NCI-H1105 treated with DMSO at 0.1 percent for 48 hours (cell line): ENCODE data around the gene COX6B2.
A peak's percentile ranks its signal among the peaks of the same experiment; 100 is the strongest.

Experiments
- DNase-seq: peaks from one replicate; lab custom pipeline; 2025; lab: John Stamatoyannopoulos, UW

COX6B2 gene

DNA sequence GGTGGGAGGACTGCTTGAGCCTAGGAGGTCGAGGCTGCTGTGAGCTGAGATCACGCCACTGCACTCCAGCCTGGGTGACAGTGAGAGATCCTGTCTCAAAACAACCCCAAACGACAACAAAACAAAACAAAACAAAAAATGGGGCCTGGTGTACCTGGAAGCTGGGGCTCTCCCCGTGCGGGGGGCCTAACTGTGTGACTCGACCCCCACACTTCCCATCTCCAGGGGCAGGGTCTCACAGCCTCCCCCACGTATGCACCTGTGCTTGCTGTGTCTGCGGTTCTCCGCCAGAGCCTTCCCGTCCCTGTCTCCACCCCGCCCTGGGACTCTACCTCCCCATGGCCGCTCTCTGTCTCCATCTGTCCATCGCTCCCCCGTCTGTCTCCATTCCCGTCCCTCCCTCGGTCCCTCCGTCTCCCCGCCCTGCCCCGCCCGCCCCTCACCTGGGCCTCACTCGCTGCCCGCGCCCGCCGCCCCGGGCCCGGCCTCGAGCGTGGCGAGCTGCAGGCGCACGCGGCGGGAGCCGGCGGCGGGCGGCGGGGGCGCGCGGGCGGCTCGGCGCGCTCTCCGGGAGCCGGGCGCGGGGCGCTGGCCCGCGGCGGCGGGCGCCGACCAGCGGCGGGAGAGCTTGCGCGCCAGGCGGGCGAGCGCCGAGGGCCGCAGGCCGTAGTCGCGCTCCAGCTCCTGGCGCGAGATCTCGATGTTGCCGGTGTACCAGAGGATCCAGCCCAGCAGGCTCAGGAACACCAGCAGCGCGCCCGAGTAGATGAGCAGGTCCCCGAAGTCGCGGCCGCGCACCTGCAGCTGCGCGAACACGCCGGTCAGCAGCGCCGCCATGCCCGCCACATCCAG is 29.0 kb upstream of the COX6B2 start:
- peak; percentile 68 for DNase-seq

DNA sequence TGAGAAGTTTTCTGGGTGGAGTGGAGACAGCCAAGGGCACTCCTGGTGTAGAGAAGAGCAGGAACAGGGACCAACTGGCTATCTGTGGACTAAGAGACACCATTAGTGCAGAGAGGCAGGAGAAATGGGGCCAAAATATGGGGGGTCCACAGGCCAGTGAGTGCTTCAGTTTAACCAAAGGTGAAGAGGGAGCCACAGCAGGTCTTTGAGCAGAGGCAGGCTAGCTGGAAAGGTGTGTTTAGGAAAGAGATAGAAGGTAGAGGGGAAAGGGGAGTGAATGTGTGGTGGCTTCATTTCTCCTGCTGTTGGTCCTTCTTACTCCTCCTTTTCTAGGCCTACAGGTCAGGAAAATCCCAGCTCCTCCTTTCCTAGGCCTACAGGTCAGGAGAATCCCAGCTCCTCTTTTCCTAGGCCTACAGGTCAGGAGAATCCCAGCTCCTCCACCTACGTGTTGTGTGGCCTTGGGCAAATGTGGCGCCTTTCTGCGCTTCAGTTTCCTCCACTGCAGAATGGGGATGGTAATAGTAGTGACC is 28.1 kb upstream of the COX6B2 start:
- no peak for DNase-seq

DNA sequence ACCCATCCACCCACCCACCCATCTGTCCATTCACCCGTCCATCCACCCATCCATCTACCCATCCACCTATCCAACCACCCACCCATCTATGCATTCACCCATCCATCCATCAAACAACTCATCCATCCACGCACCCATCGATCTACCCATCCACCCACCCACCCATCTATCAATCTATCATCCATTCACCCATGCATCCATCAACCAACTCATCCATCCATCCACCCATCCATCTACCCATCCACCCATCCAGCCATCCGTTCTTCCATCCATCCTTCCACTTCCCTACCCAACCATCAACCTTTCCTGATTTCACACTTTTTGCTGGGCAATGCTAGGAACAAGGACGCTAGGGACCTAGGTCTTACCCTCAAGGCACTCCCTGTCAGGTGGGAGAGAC is 27.5 kb upstream of the COX6B2 start:
- DNase-seq, result no peak

DNA sequence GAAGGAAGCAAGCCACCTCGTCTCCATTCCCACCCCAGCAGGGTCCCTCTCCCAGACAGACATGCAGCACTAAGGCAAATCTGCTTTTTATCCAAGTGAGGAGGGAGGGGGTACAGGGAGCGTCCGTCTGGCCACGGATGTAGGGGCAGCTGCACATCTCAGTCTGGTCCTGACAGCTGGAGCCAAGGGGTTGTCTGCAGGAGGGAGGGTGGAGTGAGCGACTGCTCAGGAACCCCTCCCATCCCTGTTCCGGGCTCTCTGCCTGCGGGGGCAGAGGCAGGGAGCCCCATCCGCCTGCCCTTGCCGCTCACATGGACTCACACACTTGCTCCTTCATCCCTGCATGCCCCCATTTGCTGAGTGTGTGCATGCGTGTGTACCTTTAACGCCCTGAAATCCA is 24.7 kb upstream of the COX6B2 start:
- no peak for DNase-seq

DNA sequence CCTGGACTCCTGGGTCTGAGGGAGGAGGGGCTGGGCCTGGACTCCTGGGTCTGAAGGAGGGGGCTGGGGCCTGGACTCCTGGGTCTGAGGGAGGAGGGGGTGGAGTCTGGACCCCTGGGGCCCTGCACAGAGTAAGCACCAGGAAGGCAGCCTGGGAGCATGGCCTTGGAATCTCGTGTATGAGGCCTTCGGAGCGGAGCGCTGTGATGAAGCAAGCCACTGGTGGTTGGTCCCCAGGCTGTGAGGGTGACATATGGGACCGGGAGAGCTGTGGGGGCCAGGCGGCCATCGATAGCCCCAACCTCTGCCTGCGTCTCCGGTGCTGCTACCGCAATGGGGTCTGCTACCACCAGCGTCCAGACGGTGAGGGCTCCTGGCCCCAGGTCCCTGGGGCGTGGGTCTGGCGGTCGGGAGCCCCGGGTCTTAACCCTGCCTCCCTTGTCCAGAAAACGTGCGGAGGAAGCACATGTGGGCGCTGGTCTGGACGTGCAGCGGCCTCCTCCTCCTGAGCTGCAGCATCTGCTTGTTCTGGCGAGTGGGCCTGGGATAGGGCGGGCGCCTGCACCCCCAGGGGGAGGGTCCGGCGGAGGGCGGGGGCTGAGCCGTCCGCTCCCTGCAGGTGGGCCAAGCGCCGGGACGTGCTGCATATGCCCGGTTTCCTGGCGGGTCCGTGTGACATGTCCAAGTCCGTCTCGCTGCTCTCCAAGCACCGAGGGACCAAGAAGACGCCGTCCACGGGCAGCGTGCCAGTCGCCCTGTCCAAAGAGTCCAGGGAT is 23.0 kb upstream of the COX6B2 start:
- no peak for DNase-seq

DNA sequence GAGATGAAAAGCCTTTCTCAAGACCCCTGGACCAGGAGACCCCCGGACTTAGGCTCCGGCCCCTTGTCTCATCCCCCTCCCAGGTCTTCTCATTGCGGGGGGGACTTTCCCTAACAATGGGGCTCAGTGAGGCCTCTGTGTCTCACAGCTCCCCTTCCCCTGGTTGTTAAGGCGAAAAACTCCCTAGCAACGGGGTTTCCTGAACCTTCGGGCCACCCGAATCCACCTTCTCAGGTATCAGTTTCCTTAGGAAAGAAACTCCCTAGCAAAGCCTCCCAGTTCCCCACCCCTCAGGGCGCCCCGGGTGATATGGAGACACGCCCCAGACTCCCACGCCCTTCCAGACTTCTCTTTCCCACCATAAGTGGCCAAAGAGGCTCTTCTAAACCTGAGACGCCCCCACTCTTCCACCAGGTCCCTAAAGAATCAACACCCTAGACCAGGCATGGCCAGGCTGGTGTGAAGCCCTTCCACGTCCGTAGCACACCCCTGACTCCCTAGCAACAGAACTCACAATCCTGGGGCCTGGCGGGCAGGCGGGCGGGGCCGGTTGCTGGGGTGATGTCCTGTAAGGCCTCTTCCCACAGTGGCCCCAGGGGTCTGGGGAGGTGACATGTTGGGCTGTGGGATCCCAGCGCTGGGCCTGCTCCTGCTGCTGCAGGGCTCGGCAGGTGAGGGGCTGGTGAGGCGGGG is 21.9 kb upstream of the COX6B2 start, which contains the start of gene TMEM190:
Gene TMEM190, plus strand, starts transcription at position 586 of the 693 bp plus-strand sequence. Its CDS starts 28 bp downstream, at position 614.
- DNase-seq, result no peak

DNA sequence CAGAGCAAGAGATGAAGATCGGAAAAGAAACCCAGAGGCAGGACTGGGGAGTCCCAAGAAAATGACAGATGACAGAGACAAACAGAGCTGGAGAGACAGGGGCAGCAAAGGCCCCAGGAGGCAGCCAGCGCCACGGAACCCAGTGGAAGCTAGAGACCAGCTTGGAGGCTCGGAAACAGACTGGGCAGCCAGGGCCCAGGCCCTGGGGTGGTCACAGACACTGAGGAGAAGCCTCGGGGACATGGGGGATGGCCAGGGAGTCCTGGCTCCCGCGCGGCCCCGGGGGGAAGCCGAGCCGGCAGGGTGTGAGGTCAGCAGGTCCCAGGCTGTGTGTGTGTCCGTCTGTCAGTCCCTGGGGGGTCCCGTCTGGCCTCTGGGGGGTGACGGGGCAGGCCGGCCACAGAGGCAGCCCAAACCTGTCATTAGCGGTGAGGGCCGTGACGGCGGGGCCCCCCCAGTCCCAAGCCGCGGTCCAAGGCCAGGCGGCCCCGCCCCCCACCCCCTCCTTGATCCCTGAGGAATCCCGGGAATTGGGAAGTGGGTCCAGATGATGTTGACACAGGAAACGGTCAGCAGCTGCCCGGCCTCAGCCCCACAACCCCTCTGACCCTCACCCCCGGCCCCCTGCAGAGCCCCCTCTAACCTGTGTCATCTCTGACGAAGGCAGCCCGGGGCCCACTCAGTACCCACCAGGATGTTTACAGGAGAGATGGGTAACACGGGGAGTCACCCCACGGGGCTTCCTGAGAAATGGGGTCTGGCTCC is 19.7 kb upstream of the COX6B2 start:
- DNase-seq, result no peak

DNA sequence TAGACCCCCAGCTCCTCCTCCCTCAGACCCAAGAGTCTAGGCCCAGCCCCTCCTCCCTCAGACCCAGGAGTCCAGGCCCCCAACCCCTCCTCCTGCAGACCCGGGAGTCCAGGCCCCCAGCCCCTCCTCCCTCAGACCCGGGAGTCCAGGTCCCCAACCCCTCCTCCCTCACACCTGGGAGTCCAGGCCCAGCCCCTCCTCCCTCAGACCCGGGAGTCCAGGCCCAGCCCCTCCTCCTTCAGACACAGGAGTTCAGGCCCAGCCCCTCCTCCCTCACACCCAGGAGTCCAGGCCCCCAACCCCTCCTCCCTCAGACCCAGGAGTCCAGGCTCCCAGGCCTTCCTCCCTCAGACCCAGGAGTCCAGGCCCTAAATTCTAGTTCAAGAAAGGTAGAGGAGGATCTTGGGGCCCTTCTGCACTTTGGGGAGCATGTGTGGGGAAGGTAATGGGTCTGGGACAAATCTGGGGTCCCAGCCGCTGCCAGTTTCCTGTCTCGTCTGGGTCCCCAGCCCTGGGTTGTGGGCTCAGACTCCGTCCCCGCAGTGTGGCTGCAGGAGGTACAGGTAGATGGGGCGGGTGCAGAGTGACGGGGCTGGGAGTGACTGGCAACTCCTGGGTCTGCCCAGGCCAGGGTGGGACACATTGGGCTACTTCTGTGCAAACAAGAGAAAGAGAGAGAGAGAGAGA is 18.9 kb upstream of the COX6B2 start:
- DNase-seq, result no peak

DNA sequence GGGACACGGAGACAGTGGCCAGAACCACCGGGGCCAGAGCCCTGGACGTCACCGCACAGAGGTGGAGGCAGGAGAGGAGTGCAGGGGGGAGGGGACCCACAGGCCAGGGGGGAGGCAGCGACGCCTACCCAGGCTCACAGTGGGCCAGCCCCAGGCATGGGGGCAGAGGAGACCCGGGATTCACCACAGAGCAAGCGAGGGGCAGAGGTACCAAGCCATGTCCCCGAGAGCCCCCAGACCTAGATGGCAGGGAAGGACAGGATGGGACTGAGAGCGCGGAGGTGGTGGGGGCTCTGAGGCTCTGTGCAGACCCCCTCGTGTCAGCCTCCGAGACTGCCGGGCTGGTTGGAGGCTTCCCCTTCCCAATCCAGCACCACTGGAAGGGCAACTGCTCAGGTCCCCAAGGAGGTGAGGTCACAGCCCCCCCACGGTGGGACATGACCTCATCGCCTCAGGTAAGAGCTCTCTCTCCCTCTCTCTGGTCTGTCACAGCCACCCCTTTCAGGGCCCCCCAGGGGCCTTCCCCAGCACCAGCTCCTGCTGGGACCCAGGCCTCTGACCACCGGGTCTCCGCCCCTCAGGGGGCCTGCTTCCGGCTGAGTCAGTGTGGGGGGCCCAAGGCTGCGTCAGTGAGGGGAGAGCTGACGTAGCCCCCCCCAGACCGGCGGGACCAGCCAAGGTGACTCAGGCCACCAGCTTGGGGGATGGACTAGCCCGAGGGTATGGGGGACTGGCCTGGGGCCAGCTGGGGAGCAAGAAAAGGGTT is 18.0 kb upstream of the COX6B2 start:
- no peak for DNase-seq

DNA sequence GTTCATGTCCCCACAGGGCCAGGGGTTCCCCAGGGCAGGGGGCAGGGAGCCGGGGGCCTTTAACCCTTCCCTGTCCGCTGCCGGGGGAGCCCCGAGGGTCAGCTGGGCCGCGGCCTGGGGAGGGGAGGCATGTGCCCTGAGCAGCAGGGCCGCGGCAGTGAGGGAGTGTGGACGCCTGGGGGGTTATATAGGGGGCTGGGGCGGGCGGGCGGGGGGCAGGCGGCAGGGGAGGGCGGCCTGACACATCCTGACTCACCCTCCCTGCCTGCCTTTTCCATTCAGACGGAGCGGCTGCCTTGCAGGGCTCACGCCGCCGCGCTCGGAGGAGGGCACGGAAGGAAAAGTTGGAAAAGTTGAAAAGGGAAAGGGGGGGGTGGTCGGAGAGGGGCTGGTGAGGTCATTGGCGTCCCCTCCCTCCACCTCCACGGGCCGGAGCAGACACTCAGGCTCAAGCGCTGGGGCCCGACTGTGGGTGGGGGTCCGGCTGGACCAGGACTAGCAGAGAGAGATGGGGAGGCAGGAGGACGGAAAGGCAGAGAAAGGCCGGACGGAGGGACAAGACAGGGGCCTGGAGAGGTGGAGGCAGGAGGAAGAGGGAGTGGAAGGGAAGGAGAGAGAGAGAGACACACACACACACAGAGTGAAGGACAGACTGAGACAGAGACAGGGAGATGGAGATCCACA is 15.9 kb upstream of the COX6B2 start, which contains the start of gene IL11:
Gene IL11, minus strand, starts transcription at position 159 of the 684 bp plus-strand sequence. Its CDS starts 153 bp downstream, at position 6.
- no peak for DNase-seq

DNA sequence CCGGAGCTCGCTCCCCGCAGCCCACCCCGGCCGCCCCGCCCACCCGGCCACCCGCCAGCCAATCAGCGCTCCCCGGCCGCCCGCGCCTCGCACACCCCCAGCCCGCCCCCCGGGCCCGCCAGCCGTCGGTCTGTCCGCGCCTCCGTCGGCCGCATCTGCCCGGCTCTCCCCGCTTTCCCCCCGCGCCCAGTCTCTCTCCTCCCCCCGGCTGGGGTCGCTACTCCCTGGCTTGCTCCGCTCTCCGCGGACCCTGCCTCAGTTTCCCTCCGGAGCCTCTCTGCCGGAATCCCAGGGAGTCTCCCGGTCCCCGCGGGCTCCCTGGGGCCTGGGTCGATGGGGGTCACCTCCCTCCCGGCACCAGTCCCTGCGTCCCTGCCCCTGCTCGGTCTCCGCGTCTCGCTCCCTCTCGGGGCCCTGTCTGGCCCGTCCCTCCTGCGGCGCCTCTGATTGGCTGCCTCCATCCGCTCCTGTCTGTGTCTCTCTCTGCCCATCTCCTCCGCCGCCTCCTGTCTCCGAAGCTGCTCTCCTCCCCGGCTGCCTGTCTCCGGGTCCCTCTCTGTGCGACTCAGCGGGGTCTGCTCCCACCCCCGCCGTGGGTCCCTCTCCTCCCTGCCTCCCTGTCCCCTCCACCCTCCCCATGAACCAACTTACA is 15.3 kb upstream of the COX6B2 start:
- peak; percentile 66 for DNase-seq

DNA sequence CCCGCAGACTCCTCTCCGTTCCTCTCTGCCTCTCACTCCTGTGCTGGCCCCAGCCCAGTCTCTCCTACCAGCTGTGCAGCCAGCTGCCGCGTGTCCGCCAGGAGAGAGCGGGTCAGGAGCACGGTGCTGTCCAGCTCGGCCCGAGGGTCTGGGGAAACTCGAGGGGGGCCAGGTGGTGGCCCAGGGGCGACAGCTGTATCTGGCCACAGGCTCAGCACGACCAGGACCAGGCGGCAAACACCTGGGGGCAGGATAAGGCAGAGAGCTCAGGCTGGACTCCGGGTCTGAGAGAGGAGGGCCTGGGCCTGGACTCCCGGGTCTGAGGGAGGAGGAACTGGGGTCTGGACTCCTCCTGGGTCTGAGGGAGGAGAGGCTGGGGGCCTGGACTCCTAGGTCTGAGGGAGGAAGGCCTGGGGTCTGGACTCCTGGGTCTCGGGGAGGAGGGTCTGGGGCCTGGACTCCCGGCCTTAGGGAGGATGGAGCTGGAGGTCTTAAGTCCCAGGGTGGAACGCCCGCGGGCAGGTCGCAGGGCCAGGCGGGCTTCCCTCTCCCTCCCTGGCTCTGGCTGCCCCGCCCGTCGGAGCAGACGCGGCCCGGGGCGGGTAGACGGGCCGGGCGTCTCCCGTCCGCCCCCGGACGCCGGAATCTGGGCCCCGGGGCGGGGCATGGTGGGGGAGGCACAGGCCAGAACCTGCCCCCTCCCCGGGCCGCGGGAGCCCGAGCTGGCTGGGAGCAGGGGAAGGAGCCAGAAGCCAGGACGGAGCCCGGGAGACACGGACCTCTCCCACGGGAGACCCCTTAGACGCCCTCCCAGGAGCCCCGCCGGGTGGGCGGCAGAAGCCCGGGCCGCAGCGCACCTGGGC is 14.4 kb upstream of the COX6B2 start:
- no peak for DNase-seq

DNA sequence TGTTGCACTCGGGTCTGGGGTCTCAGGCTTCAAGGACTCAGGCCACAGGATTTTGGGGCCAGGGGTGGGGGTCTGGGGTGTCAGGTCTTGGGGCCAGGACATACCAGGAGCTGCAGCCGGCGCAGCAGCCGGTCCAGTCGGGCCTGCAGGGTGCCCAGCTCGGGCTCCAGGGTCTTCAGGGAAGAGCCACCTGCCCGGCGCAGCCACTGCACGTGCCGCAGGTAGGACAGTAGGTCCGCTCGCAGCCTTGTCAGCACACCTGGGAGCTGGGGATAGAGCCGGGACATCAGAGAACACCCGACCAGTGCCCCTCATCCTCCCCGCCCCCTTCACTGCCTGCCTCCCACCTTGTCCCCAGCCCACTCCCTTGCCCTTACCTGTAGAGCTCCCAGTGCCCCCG is 13.6 kb upstream of the COX6B2 start:
- DNase-seq, result no peak

DNA sequence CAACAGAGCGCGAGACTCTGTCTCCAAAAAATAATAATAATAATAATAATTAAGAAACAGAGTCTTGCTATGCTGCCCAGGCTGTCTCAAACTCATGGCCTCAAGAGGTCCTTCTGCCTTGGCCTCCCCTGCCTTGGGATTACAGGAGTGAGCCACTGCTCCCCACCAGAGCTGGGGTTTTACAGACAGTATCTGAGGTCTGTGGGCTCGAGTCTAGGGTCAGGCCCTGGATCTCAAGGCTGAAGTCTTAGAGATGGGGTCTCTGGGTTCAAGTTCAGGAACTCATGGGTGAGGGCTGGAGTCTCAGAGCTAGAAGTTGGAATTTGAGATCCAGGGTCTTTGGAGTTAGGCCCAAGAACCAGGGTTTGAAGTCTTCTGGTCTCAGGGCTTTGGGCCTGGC is 12.3 kb upstream of the COX6B2 start:
- no peak for DNase-seq

DNA sequence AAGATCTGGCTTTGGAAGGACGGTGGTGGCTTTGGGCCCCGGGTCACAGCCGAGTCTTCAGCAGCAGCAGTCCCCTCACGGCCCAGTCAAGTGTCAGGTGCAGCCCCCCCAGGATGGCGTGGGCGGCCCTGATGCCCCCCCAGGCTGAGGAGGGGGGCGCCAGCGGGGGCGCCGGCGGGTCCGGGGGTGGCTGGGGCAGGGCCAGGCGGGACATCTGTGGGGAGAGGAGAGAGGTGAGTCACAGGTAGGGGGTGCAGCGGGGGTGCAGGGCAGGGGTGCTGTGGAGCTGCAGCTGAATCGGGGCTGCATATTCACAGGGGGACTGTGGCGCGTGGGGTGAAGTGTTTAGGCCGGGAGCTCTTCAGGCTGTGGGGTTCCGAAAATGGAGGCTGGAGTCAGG is 11.4 kb upstream of the COX6B2 start:
- no peak for DNase-seq

DNA sequence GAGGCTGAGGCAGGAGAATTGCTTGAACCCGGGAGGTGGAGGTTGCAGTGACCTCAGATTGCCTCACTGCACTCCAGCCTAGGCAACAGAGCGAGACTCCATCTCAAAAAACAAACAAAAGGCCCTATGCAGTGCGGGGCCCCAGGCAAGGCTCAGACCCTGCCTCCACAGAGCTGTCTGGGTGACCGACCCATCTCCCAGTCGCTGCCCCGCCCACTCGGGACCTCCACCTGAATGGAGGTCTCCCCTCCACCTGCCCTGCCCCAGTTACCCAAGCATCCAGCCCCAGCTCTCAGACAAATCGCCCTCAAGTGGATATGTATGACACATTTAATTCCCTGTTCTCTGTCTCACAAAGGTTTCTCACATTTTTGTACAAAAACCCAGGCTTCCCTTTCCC is 10.7 kb upstream of the COX6B2 start:
- no peak for DNase-seq

DNA sequence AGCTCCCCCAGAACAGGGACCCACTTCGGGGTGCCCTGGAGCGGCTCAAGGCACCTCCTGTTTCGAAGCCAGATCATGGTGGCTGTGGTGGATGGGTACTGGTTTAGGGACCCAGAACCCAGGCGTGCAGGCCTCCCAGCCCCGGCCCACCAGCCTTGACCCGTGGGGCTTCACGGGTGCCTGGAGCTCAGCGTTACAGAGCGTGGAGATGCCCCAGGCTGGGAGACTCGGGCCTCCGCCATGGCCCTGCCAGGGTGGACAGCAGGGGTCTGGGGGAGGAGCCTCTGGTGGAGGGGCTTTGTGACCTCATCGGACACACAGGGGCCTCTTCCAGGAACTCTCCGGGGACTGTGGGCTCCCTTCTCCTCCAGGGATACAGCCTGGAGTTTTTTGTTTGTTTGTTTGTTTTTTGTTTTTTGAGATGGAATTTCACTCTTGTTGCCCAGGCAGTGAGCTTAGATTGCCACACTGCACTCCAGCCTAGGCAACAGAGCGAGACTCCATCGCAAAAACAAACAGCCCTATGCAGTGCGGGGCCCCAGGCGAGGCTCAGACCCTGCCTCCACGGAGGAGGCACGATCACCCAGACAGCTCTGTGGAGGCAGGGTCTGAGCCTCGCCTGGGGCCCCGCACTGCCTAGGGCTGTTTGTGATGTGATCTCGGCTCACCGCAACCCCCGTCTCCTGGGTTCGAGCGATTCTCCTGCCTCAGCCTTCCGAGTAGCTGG is 8.6 kb upstream of the COX6B2 start, which contains the start of gene GARIN5B:
Gene GARIN5B, minus strand, starts transcription at position 271 of the 727 bp plus-strand sequence. Its CDS starts 194 bp downstream, at position 77.
- no peak for DNase-seq
